ENCODE measurements around the gene CCR7.

DNA sequence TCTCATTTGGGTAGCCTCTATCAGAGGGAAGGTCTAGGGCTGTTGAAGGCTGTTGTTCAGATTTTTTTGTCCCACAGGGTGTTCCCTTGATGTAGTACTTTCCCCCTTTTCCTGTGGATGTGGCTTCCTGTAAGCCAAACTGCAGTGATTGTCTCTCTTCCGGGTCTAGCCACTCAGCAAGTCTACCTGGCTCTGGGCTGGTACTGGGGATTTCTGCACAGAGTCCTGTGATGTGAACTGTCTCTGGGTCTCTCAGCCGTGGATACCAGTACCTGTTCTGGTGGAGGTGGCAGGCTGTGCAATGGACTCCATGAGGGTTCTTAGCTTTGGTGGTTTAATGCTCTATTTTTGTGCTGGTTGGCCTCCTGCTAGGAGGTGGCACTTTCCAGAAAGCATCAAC lies 23.3 kb upstream of the CCR7 start:
- TF ChIP-seq POLR2A (IDR thresholded peaks at IDR 0.05): no peak
- TF ChIP-seq CTCF (IDR thresholded peaks at IDR 0.05): no peak
